Mesenteric fat pad (tissue), 1 donor: ENCODE measurements around the gene FAM180A. TPM values are rescaled to one million over a fixed set of nuclear protein-coding genes. Genes with fewer than 3 reads are reported as not detected.
"Not testable (repeated sequence)": the region's sequence is repeated elsewhere in the genome, so short reads cannot be mapped to it uniquely, and the experiment has no call there.

Experiments
- DNase-seq: peaks from one replicate; pipeline ENCODE4 v3.0.0-alpha.2; 2020; ENCODE audit warnings: low spot score
- total RNA-seq: library from RNA; stranded (reverse); fragmentation: NEBNext Ultra II Directional; extraction: Animal tissue kit (Norgen Biotek cat#: 25700); gene quantifications from one replicate; pipeline ENCODE4 v1.2.1, GENCODE V29; 2021
- donor health status: DM: yes; HTN: yes; CAD: no.

FAM180A gene
- total RNA-seq, 1 donor from 2014 or later, result 4.8 TPM

DNA sequence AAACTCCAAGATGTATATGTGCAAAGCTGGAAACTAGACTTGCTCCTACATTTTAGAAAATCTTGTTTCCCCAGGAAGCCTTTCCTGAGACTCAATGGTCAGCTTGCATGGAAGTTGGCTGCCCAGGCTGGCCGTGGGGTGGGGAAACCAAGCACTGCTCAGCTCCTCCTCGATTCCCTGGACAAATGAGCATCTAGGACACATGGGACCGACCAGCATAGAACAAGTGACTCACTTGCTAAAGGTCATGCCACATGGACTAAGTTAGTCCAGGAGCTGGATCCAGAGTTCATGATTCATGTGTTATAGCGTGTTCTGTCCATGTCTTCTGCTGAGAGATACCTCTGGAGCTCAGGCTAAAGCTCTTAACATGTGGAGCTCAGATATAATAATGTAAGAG lies 6.2 kb downstream of the FAM180A start:
- DNase-seq, result no peak

DNA sequence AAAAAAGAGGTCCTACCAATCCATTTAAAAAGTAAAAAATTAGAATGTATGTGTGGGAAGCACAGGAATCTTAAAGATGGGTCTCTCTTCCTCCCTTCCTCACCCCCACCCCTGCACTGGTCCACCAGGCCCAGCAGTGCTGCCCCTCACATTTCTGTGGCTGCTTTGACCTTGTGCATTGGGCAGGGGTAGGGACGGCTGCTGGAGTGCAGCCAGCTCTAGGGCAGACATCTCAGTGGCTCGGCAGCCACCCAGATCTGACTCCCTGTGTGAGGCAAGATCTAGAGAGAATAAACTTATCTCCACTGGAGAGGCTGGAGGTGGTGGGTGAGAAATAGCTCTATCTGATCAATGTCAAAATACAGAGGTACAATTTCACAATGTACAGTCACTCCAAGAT lies 6.7 kb downstream of the FAM180A start:
- DNase-seq, result no peak

DNA sequence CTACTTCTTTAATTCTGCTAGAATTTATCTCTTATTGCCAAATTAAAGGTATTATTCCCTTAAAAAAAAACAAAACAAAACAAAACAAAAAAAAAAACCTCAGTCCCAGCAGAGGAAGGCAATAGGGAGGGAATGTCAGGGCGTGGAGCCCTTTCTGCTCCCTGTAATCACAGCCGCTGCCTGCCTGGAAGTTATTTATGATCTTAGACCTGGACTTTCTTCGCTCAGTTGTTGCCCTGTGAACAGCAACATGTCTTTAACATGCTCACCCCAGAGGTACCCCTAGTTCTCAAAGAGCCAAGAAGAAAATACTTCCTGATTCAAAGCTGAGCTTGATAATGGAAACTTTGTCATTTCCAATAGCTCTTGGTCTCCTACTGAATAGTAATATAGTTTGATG lies 7.7 kb downstream of the FAM180A start:
- DNase-seq, result no peak

DNA sequence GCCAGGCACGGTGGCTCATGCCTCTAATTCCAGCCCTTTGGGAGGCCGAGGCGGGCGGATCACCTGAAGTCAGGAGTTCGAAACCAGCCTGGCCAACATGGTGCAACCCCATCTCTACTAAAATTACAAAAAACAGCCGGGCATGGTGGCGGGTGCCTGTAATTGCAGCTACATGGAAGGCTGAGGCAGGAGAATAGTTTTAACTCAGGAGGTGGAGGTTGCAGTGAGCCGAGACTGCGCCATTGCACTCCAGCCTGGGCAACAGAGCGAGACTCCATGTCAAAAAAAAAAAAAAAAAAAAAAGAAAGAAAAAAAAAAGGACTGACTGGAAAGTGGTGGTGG lies 11.3 kb downstream of the FAM180A start:
- not testable (repeated sequence) for DNase-seq

DNA sequence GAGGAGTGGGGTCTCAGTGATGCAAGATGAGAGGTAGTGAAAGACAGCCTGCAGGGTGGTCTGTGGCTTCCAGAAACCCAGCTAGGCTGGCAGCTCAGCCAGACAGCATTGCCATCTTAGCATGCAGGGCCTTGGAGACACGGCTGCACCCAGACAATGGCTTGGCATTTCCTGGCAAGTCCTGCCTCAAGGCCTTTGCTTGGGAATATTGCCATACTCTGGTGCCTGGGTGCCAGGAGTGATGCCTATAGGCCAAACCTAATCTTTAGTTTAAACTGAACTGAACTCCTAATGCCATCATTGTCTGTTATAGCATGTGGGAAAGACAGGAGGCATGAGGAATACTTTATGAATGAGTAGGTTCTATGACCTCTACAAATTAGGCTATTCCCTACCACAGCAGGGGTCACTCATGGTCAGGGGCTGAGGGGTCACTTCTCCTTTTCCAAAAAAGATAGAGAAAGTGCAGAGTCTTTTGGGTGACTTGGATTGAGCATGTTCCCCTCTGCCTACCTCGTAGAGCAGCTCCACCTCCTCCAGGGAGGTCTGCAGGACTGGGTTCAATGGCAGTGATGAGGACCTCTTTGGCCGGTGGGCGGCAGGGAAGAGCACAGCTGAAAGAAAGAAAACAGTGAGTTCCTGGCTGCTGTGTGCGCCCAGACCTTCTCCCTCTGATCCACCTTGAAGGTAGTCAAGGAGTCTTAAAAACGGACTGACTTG lies 11.9 kb downstream of the FAM180A start:
- no peak for DNase-seq

DNA sequence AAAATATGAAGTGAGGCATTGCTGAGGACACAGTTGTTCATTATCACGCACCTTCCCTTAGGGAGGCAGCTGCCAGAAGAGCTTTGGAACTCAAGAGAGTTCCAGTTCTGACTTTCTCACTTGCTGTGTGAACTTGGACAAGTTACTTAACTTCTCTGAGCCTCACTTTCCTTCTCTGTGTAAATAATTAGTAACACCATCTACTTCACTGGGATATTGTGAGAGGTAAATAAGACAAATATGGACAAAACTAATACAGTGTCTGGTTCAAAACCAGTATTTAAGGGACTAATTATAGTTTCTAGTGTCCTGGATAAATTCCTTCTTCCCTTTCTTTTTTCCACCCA lies 14.3 kb downstream of the FAM180A start:
- DNase-seq, result no peak

DNA sequence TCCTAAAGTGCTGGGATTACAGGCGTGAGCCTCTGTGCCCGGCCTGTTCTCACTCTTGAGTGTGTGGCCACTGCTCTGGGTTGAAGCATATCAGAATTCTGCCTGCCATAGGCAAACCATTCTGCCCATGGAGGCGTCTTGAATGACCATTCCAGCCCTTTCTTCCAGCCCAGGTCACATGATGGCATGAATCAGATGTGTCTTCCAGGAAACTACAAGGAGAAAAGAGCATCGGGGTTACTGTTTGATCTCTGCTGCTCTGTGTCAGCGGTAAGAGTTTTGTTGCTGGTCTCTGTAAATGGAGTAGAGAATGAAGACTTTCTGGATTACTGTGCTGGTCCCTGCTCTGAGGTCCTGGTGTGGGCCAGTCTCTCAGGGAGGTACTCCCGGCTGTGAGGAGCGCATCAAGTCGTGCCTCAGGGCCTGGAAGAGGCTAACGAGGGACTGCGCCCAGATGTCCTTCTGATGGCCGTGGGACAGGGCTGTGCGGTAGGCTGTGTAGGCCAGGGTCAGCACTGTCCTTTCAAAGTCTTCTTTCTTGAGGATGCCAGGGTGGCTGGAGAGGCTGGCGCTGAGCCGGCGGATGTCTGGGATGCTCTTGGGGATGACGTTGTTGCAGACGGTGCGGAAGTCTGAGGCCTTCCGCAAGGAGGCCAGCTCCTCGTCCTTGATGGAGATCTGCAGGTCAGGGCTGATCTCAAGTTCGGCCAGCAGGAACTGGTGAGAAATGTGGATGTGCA lies 14.8 kb downstream of the FAM180A start:
- no peak for DNase-seq

DNA sequence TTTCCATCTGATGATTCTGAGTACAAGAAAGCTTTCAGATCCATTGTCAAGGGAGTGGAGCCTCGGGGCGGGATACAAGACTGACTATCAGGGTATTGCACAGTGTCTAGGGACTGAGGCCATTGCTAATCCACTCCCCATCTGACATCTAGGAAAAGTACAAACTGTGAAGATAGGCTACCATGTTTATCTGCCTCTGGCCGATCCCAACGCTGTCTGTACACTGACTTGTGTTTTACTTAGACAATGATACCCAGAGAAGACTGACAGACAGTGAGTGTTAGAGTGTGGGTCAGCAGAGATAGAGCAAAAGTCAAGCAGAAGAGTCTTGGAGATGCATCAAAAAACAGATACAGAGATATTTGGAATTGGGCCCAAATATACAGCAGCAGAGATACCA lies 17.5 kb downstream of the FAM180A start:
- no peak for DNase-seq

DNA sequence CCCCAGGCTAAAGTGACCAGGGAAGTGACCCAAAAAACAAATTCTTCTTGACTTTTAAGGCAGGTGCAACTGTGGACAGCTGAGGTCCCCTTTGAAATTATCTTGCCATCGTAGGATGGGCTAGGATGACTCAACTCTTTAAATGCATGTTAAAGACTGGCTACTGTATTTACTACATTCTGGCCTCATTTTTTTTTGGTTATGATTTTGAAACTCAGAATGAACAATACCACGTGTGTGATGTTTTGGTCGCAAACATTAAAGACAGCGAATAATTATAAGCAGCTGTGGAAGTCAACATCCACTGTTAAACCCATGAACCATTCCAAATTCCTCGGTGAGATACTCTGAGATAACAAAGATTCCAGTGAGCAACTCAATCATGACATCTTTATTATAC lies 19.4 kb downstream of the FAM180A start:
- no peak for DNase-seq

DNA sequence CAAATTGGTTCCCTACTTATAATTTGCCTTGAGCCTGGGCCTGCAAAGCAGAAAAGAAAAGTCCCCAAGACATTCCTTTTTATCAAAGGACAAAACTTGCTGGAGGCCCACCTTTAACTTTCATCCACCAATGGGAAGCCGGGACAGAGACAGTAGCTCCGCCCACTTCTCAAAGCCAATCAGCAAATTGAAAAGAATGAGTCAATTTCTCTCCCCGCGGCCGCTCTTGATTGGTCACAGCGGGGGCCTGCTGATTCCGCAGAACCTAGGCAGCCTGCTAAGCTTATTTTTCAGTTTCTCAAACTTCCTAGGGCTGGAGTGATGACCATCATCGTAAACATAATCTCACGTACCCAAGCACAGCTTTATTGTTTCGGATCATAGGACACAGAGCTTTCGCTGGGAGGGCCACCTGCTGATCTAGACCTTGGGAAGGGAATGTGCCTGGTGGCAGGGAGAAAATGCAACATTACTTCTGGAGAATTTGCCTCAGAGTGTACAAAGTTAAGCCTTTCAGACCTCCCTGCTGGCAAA lies 20.4 kb downstream of the FAM180A start, which contains the start of gene SLC13A4:
Gene SLC13A4 (minus strand): TSS at position 51 of the 534 bp plus-strand sequence. CDS start 690 bp downstream, outside the sequence.
- DNase-seq, result no peak

DNA sequence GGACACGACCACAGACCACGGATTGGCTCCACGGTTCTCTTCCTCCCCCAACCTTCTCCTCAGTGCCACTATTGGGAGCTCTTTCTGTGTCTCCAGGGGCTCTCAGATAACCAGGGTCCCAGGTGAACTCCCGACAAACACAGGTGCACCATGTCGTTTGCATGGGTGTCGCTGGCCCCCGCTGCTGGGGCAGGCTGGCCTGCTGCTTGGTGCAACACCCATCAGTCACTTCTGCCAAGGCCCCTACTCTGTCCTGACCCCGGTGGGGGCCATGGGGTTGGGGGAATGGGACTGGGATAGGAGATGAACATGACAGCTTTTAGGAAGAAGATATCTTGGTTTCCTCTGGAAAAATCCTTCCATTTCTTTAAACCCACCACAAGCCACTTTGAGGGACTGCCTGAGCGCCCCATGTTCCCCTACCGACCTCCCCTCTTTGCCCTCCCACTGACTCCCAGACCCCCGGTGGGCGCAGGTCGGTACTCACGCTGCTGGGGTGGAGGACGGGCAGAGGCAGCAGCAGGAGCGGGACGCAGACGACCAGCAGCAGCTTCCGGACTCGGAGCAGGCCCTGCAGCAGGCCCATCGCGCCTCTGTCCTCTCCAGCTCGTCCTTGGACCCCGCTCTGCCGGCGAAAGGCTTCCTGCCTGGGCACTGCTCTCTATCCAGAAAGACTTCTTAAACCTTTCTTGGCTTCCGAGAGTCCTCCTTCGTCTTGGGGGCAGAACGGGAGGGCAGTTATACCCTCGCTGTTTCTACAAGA lies 21.5 kb downstream of the FAM180A start:
- DNase-seq, result no peak

DNA sequence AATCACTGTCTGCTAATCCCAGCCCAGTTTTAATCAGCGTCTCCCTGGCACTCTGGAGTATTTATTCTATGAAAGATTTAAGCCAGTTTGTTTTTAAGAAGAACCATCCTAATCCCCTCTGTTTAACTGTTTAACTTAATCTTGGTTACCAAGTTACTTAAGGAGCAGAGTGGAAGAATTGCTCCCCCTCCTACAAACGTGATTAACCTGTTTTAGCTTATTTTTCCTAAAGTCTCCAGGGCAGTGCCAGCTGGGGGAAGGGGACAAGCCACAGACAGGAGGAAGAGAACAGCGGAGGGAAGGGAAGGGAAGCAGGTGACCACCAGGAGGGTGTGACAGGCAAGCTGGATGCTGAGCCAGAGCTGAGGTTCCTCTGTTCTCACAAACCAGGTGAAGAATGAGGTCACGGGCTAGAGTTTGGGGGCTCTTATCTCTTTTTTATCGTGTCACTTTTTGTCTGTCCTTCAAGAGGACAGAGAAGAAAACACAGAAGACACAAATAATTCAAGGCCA lies 22.3 kb downstream of the FAM180A start:
- DNase-seq, result no peak

DNA sequence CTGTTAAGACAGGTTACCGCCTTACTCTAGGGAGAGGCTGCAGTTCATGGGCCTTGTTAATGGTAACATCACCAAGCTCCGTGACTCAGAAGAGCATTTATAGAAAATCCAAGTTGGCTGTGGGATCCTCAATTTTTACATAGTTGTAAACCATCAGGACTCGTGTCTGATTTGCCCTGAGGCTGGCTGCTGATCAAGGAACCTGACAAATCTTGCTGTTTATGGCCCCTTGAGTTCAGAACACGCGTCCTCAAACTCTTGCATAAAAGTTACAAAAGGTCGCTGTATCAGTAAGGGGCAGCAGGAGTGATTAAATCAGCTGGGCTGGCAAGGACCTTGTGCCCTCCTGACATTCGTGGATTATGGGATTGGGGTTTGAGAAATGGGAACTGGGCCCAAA lies 25.2 kb downstream of the FAM180A start:
- no peak for DNase-seq

DNA sequence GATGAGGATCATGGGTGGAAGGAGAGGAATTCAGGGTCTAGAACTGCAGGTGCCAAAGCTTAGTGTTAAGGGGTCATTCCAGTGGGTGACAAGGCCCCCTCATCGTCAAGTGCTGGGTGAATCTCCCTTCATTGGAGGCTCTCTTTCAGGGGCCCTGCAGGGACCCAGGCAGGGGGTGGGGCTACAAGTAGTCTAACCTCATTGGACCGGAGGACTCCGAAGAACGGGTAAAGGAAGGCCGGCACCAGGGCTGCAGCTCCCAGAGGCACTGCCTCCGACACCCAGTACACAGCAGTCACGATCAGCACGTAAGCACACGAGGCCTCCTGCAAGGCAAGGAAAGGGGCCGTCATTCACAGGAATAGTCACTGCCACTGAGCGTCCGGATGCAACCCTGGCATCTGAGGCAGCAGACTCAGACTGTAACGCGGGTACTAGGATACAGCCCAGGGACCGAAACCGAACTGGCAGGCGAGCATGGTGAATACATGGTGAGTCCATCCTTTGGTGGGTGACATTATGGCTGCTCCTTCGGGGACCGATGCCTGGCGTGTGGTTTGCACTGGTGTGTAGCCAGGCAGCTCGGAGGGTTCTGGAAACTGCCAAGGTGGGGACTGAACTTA lies 27.3 kb downstream of the FAM180A start:
- no peak for DNase-seq

DNA sequence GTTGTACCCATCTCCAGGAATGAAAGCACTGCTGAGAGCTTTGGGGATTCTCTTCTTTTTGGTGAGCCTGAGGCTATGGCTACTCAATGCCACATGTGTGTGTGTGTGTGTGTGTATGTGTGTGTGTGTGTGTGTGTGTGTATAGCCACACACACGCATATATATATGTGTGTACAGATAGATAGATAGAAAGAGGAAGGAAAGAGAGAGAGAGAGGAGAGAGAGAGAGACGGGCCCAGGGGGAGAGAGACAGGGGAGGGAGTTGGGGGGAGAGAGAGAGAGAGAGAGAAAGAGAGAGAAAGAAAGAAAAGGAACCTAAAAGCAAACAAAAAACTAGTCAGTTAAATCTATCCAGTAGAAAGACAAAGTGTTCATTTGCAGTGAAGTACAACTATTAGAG lies 28.9 kb downstream of the FAM180A start:
- DNase-seq, result peak; percentile 2

DNA sequence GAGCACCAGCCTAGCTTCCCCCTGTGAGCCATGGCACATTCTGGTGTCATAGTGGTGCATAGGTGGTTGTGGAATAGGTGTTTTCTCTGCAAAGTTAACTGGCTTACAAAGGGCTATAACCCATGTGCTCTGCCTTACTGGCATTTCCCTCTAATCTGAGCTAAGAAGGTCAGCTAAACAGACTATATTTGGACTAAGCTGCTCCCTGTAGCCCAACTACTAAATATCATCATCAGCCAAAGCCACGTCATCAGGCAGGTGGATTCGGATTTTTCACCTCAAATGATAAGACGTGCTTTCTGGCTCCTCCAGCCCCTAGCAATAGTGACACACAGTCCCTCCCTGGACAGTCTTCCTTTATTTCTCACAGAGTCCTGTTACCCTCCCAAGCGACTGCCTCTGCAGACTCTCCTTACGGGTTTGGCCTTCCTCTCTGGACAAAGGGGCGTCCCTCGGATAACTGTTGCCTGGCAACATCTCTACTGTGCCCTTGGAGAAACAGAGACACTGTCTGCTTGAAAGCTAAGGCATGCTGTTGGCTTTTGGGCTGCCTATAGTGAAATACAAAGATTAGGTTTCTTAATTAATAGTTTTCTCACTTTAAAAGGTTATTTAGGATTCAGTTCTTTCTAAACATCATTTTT lies 29.7 kb downstream of the FAM180A start:
- DNase-seq, result peak; percentile 16

DNA sequence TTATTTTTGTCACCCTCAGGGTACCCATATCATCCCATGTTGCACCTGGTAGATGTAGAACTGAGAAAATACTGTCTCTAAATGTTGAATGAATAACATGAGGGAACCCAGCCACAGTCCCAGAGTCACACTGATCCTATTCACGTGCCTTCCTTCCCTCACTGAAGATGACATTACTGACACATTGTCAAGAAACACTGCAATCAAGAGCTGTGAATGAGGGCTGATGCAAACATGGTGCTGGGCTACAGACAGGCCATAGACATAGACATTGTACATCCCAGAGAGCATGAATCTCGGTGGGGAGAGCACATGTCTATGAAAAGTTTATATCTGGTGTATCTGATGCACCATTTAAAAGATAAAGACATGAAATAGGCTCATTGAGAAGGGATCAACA lies 30.4 kb downstream of the FAM180A start:
- no peak for DNase-seq

DNA sequence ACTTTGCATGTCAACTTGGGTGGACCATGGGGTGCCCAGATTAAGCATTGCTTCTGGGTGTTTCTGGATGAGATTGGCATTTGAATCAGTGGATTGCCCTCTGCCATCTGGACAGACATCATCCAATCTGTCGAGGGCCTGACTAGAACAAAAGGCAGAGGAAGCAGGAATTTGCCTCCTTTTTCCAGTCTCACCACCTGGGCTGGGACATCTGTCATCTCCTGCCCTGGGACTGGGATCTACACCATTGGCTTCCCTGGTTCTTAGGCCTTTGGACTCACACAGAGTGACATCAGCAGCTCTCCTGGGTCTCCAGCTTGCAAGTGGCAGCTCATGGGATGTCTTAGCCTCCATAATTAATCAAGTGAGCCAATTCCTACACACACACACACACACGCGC lies 30.9 kb downstream of the FAM180A start:
- DNase-seq, result peak; percentile 22

DNA sequence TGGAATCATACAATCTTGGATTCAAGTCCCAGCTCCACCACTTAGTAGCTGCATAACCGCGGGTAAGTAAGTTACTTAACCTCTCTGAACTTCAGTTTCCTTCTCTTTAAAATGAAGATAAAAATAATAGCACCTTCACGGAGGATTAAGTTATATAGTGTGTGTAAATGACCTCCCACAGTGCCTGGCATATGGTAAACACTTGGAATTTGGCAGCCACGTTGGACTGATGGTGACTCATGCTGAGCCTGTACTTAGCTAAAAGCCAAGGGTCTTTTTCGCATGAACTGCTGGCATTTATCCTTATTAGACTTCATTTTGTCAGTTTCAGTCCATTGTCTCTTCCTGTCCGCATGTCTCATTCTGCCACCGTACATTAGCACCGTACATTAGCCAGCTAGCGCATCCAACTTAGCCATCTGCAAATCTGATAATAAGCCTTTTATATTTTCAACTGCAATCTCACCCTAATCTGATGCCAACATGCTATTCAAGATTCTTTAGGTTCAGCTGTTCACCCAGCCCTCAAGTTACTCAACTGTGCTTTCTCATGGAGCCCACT lies 31.9 kb downstream of the FAM180A start:
- DNase-seq, result no peak

DNA sequence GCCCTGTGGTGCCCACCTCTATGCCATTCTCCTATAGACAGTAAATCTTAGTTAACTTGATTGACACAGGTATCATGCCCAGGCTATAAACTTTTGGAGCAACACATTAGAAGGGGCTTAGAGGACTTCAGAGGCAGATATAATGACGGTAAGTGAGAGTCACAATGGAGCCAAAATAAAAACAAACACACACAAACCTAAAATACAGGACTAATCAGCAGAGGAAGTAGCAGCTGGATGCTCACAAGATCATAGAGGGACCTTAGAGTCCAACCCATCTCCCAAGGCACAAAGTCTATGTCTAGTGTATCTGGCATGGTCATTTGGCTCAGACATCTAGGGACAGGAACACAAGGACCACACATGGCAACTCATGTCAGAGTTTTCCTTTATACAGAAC lies 32.9 kb downstream of the FAM180A start:
- DNase-seq, result no peak
